ENCODE data around the gene ASTN1. TPM values are rescaled to one million over a fixed set of nuclear protein-coding genes. Genes with fewer than 3 reads are reported as not detected.

Gene ASTN1
- total and polyA plus RNA-seq, 9 of the 15 experiments (the other 6 are each of a cell fraction or from before 2014, with no cell fraction given): 0.05 to 0.22 (median 0.18) TPM

DNA sequence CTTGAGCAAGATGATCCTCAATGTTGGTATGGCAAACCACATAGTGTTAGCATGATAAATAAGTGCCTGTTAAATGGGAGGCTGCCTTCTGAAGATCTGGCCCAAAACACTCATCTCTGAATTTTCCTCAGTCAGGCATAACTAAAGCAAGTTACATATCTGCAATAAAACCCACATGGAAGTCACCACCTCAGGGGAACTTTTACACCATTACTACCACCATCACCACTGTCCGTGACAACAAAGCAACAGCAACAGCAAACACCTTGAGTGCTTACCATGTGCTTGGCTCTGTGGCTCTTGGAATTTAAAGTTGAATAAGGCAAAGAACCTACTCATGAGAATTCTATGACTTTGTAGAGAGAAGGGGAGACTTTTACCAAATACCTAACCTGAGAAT lies 233.0 kb downstream of the ASTN1 start (continued):
- TF ChIP-seq, protein P1, sequence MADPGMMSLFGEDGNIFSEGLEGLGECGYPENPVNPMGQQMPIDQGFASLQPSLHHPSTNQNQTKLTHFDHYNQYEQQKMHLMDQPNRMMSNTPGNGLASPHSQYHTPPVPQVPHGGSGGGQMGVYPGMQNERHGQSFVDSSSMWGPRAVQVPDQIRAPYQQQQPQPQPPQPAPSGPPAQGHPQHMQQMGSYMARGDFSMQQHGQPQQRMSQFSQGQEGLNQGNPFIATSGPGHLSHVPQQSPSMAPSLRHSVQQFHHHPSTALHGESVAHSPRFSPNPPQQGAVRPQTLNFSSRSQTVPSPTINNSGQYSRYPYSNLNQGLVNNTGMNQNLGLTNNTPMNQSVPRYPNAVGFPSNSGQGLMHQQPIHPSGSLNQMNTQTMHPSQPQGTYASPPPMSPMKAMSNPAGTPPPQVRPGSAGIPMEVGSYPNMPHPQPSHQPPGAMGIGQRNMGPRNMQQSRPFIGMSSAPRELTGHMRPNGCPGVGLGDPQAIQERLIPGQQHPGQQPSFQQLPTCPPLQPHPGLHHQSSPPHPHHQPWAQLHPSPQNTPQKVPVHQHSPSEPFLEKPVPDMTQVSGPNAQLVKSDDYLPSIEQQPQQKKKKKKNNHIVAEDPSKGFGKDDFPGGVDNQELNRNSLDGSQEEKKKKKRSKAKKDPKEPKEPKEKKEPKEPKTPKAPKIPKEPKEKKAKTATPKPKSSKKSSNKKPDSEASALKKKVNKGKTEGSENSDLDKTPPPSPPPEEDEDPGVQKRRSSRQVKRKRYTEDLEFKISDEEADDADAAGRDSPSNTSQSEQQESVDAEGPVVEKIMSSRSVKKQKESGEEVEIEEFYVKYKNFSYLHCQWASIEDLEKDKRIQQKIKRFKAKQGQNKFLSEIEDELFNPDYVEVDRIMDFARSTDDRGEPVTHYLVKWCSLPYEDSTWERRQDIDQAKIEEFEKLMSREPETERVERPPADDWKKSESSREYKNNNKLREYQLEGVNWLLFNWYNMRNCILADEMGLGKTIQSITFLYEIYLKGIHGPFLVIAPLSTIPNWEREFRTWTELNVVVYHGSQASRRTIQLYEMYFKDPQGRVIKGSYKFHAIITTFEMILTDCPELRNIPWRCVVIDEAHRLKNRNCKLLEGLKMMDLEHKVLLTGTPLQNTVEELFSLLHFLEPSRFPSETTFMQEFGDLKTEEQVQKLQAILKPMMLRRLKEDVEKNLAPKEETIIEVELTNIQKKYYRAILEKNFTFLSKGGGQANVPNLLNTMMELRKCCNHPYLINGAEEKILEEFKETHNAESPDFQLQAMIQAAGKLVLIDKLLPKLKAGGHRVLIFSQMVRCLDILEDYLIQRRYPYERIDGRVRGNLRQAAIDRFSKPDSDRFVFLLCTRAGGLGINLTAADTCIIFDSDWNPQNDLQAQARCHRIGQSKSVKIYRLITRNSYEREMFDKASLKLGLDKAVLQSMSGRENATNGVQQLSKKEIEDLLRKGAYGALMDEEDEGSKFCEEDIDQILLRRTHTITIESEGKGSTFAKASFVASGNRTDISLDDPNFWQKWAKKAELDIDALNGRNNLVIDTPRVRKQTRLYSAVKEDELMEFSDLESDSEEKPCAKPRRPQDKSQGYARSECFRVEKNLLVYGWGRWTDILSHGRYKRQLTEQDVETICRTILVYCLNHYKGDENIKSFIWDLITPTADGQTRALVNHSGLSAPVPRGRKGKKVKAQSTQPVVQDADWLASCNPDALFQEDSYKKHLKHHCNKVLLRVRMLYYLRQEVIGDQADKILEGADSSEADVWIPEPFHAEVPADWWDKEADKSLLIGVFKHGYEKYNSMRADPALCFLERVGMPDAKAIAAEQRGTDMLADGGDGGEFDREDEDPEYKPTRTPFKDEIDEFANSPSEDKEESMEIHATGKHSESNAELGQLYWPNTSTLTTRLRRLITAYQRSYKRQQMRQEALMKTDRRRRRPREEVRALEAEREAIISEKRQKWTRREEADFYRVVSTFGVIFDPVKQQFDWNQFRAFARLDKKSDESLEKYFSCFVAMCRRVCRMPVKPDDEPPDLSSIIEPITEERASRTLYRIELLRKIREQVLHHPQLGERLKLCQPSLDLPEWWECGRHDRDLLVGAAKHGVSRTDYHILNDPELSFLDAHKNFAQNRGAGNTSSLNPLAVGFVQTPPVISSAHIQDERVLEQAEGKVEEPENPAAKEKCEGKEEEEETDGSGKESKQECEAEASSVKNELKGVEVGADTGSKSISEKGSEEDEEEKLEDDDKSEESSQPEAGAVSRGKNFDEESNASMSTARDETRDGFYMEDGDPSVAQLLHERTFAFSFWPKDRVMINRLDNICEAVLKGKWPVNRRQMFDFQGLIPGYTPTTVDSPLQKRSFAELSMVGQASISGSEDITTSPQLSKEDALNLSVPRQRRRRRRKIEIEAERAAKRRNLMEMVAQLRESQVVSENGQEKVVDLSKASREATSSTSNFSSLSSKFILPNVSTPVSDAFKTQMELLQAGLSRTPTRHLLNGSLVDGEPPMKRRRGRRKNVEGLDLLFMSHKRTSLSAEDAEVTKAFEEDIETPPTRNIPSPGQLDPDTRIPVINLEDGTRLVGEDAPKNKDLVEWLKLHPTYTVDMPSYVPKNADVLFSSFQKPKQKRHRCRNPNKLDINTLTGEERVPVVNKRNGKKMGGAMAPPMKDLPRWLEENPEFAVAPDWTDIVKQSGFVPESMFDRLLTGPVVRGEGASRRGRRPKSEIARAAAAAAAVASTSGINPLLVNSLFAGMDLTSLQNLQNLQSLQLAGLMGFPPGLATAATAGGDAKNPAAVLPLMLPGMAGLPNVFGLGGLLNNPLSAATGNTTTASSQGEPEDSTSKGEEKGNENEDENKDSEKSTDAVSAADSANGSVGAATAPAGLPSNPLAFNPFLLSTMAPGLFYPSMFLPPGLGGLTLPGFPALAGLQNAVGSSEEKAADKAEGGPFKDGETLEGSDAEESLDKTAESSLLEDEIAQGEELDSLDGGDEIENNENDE (IDR thresholded peaks at IDR 0.05; ENCODE audit: low read depth, low read length): no peak
- TF ChIP-seq SRSF1 (IDR thresholded peaks at IDR 0.05; ENCODE audit: low read depth, low read length) (no peak), TAF9B (IDR thresholded peaks at IDR 0.05; ENCODE audit: partially characterized antibody) (no peak)
- TF ChIP-seq, protein P2, sequence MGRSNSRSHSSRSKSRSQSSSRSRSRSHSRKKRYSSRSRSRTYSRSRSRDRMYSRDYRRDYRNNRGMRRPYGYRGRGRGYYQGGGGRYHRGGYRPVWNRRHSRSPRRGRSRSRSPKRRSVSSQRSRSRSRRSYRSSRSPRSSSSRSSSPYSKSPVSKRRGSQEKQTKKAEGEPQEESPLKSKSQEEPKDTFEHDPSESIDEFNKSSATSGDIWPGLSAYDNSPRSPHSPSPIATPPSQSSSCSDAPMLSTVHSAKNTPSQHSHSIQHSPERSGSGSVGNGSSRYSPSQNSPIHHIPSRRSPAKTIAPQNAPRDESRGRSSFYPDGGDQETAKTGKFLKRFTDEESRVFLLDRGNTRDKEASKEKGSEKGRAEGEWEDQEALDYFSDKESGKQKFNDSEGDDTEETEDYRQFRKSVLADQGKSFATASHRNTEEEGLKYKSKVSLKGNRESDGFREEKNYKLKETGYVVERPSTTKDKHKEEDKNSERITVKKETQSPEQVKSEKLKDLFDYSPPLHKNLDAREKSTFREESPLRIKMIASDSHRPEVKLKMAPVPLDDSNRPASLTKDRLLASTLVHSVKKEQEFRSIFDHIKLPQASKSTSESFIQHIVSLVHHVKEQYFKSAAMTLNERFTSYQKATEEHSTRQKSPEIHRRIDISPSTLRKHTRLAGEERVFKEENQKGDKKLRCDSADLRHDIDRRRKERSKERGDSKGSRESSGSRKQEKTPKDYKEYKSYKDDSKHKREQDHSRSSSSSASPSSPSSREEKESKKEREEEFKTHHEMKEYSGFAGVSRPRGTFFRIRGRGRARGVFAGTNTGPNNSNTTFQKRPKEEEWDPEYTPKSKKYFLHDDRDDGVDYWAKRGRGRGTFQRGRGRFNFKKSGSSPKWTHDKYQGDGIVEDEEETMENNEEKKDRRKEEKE (IDR thresholded peaks at IDR 0.05; ENCODE audit: borderline replicate concordance in 1 of 2, control insufficient read depth in 1 of 2, low read depth in 2 of 2, low read length in 1 of 2): no peak
- TF ChIP-seq, protein P3, sequence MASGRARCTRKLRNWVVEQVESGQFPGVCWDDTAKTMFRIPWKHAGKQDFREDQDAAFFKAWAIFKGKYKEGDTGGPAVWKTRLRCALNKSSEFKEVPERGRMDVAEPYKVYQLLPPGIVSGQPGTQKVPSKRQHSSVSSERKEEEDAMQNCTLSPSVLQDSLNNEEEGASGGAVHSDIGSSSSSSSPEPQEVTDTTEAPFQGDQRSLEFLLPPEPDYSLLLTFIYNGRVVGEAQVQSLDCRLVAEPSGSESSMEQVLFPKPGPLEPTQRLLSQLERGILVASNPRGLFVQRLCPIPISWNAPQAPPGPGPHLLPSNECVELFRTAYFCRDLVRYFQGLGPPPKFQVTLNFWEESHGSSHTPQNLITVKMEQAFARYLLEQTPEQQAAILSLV (tag; IDR thresholded peaks at IDR 0.05): no peak
- TF ChIP-seq, protein P4, sequence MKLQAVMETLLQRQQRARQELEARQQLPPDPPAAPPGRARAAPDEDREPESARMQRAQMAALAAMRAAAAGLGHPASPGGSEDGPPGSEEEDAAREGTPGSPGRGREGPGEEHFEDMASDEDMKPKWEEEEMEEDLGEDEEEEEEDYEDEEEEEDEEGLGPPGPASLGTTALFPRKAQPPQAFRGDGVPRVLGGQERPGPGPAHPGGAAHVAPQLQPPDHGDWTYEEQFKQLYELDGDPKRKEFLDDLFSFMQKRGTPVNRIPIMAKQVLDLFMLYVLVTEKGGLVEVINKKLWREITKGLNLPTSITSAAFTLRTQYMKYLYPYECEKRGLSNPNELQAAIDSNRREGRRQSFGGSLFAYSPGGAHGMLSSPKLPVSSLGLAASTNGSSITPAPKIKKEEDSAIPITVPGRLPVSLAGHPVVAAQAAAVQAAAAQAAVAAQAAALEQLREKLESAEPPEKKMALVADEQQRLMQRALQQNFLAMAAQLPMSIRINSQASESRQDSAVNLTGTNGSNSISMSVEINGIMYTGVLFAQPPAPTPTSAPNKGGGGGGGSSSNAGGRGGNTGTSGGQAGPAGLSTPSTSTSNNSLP (IDR thresholded peaks at IDR 0.05; ENCODE audit: borderline replicate concordance, low read depth, low read length): no peak
- TF ChIP-seq, protein P5, sequence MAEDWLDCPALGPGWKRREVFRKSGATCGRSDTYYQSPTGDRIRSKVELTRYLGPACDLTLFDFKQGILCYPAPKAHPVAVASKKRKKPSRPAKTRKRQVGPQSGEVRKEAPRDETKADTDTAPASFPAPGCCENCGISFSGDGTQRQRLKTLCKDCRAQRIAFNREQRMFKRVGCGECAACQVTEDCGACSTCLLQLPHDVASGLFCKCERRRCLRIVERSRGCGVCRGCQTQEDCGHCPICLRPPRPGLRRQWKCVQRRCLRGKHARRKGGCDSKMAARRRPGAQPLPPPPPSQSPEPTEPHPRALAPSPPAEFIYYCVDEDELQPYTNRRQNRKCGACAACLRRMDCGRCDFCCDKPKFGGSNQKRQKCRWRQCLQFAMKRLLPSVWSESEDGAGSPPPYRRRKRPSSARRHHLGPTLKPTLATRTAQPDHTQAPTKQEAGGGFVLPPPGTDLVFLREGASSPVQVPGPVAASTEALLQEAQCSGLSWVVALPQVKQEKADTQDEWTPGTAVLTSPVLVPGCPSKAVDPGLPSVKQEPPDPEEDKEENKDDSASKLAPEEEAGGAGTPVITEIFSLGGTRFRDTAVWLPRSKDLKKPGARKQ (CRISPR knock-in tag; IDR thresholded peaks at IDR 0.05): no peak

All from K562 (cell line).